CD4-positive, alpha-beta T cell treated with Interleukin-4 for 4 hours (primary cell): ENCODE data around the gene PPP1CC.

Experiments
- DNase-seq: peaks from one replicate; pipeline ENCODE4 v3.0.0-alpha.2; 2020

The PPP1CC gene

GRCh38 chr12:110683888-110684287 lies 58.8 kb downstream of the PPP1CC start:
- DNase-seq: no peak

DNA sequence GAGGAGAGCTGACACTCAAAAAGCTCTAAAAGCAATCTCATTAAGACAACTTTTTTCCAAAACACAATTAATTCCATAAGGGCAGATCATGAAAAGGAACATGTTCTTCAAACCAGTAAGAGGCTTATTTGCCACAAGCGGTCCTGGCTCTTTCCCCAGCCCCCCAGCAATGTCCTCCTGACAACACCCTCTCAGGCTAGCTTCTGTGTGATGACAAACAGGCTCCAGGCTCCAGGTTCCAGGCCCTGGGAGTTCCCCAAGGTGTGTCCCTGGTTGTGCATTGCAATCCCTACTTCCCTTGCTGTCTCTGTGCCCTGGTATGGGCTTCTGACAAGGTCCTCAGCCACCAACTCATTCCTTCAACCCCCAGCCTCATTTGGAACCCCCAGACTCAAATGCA lies 62.7 kb downstream of the PPP1CC start:
- DNase-seq: no peak

DNA sequence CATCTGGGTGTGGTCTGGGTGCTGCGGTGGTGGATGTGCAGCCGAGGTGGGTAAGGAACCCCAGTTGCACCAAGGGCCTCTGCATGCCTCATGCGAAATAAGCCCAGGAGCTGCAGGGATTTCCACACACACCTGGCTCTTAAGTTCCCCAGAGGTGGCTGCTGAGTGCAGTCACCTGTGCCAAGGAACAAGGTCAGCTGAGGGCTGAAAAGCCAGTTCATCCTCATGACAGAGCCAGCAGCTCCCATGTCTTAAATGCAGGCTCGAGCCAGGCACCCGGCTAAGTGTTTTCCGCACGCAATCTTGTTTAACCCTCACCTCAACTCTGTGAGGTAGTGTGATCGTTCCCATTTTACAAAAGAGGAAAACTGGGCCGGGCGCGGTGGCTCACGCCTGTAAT lies 63.5 kb downstream of the PPP1CC start:
- no peak for DNase-seq

DNA sequence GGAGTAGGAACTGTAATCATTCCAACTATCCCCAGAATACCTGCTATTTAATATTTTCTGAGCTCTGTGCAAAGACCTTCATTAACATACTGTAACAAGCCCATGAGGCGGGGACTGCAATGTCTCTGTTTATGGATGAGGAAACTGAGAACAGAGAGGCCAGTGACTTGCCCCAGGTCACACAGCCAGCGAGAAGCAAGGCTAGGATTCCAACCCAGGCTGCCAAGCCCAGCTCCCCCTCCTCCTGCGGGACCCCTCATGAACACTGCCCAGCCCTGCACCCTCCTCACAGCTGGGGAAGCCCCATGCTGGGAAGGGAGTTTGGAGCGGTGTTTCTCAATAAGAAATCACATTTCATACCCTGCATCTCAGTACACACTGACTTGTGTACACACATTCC lies 64.7 kb downstream of the PPP1CC start:
- no peak for DNase-seq

DNA sequence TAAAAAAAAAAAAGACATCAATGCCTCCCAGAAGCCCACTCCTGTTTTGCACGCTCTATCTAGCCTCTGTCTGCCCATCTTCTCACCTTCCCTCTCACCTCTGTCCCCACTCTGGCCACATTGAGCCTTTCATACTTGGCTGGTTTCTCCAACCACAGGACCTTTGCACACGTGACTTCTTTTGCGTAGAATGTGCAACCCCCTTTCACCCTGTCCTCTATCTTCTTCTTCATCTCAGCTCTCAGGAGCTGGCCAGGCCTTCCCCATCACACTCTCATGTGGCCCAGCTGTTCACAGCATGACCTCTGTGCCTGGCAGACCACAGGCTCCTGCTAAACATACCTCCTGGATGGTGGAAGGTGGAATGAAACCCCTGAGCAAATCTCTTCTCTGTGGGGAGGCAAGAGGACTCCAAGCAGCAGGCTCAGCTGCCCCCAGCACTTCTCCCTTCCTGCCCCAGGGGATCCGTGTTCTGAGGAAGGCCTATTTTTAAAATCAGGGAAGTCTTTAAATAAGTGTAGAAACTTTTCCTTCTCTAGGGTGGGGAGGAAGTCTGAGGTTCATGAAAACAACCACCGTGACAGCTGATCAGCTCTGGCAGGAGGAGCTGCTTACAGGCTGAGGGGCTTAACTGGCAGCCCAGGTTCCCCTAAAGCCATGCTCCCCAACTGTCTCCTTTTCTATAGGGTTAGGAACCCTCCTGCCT lies 65.3 kb downstream of the PPP1CC start:
- DNase-seq: no peak

DNA sequence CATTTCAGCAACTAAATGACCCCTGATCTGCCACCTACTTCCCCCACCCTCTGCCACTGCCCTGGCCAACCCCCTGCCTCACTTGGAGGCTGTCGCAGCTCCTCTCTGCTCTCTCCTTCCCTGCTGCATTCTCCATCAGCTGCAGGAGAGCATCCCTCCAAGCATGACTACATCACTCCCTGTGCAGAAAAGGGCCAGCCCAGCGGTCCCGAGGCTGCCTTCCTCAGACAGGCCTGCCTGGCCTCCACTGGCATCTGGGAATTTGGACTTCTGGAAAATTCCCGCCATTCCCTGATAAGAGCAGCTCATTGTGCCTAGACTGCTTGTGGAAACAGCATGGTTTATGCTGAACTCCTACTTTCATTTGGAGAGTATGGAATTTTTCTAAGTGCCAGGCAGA lies 66.5 kb downstream of the PPP1CC start:
- no peak for DNase-seq

GRCh38 chr12:110670161-110670701 lies 72.5 kb downstream of the PPP1CC start:
- peak; percentile 31 for DNase-seq
